ENCODE data around the gene CD151.

CD151 gene

DNA sequence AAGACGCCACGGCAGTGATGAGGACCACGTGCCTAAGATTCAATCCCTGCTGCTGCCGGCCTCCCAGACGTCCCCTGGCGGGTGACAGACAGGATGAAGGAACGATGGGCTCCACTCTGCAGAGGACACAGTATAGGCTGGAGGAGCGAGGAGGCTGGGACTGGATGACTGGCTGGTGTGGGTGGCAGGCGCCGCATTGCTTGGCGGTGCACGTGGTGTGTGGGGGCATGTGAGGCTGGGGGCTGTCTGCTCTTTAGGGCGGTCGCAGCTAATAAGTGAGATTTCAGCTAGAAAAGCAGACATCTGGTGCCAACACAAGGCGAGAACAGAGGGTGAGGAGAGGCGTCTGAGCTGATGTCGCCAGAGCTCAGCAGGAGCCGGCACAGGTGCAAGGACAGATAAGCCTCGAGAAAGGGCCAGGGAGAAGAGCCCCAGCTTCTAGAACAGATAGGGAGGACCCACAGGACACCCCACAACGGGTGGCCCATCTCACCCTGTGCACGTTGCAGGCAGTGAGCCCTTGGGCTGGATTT lies 43.1 kb downstream of the CD151 start:
- DNase-seq, result no peak

DNA sequence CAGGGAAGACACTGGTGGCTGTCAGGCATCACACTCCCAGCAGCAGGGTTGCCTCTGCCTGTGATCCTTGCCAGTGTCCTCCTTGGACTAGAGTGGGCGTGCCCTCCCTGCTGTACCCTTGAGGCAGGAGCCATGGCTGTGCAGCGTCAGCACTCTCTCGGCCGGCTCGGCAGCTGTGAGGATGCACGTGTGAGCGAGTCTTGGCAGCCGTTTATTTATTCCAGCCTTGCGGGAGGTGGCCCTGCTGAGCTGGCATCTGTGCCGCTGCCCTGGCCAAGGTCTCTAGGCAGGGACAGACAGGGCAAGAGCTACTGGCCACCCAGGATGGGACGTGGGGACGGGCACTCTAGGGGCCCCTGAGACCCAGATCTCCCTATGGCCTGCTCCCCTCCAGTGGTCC lies 43.8 kb downstream of the CD151 start:
- peak; percentile 15 for DNase-seq

DNA sequence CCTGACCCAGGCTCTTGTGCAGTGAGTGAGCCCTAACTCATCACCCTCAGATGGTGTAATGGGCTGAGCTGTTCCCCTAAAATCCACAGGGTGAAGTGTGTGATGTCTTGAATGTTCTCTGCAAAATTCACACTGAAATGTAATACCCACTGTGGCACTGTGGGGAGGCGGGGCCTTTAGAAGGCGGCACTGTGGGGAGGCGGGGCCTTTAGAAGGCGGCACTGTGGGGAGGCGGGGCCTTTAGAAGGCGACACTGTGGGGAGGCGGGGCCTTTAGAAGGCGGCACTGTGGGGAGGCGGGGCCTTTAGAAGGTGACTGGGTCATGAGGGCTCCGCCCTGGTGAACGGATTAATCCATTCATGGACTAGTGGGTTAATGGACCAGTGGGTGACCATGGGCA lies 44.8 kb downstream of the CD151 start:
- DNase-seq, result no peak

DNA sequence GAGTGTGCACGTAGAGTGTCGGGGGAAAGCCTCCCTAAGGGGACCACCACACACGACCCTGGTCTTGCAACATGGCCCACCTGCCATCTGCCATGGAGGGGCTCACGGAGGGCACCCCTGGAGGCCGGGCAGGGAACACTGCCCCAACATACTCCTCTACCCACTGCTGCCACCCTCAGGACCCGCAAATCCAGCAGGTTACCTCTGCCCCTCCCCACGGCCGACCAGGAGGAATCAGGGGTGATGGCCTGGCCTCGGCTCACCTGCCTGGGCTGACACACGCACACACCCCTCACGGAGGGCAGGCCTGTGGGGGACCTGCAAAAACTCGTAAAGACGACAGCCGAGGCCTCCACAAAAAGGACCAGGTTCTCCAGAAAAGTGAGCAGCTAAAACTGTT lies 47.7 kb downstream of the CD151 start:
- no peak for DNase-seq

DNA sequence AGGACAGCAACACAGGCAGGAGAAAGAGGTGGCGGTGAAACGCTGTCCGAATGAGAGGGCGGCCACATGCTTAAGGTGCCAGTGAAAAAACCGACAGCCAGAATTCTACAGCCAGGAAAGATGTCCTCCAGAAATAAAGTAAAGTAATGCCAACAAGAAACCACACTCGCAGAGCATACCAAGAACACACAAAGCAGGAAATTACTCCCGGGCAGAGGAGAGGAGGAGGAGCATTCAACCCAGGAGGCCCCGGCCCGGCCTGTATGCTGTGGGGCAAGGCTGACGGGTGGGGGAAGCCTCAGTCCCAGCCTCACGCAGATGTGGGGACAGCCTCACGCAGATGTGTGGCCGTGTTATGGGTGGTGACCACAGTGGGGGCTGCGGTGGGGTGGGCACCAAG lies 49.8 kb downstream of the CD151 start:
- no peak for DNase-seq

DNA sequence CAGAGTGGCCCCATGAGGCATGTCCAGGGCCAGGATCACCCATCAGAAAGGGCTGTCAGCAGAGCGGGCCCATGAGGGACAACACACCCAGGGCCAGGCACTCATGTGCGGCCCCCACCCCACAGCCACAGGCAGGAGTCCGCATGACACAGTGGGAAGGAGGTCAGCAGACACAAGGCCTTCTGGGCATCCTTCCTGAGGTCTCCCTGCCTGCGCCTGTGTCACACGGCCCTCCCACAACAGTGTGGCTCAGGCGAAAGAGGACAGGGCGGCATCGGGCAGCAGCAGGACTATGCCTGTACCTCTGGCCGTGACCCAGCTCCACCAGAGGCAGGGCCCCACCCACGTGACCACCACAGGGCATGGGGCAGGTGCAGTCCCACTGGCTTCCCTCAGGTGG lies 50.8 kb downstream of the CD151 start:
- DNase-seq, result no peak

DNA sequence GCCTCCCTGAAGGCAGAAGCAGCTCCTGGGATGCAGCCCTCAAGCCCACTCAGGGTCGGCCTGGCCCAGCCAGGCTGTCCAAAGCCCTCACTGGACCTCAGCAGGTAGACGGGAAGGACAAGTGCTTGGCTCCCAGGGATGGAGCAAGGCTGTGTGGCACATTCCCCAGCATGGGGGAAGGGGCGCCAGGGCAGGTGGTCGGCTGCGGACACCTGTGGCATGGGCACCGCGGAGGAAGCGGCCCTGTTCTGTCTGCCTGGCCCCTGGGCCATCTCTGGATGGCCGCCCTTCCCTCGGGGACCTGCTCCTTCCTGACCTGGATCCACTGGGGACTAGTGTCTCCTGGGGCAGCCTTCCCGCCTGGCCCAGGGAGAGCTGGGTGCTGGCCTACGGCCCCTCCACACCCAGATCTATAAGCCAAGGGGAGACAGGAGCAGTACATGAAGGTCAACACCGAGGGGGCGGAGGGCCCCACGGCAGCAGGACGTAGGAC lies 51.9 kb downstream of the CD151 start:
- no peak for DNase-seq

DNA sequence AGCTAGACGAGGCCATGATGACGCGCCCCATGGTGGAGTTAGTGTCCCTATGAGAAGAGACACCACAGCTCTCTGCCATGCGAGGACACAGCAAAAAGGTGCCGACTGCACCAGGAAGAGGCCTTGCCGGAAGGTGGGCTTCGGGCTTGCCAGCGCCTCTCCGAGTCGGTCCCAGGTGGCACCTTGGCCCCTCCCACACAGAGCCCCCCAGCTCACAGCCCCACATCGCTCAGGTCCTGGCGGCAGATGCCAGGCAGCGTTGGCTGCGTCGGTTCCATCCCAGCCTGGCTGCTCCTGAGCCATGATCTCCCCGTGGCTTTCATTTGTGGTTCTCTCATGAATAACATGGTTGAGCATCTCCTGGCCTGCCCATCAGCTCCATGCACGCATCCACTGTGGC lies 53.8 kb downstream of the CD151 start:
- DNase-seq, result no peak

DNA sequence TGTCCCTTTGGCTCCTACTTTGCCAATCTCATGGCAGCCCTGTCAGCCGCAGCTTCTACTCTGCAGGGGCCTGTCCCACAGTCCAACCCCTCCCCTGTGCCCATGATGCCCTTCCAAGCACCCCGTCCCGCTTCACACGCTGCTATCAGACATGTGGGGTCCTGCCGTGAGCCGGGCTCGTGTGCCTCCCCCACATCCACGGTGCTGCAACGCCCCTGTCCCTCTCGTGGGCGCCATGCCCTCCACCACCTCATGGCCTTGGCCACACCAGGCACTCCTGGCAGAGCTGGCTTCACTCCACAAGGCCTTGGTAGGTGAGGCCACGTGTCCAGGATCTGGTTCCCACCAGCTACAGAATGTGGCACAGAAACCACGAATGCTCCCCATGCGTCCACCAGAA lies 54.8 kb downstream of the CD151 start:
- DNase-seq, result no peak

All from DMS79 (cell line).